HG03108 (cell line): Measurements from ENCODE around the gene RBPJ.

Experiments used
- ATAC-seq: cut with Tn5 transposase; IDR thresholded peaks from one replicate; pipeline ENCODE4 v1.9.1; 2021; ENCODE audit warnings: moderate library complexity; ENCODE audit not compliant: unreplicated experiment

Gene RBPJ

DNA sequence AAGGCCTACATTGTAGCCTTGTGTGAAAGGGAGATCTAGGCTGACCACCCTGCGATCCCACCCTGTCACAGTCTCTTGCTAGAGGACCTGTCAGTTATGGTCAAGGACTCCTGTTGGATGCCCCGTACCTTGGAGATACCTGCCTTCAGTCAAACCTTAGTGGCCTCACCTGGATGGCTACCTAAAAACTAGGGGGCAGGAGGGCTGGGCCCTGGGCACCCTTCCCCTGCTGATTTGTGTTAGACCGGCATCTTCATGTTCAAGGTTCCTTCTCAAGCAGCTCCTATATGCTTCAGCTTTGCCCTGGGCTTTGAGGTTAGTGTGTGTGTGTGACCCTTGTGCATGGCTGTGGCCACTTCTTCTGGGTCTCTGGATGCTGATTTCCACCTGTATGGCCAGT is 134.1 kb downstream of the RBPJ start:
- no peak for ATAC-seq

DNA sequence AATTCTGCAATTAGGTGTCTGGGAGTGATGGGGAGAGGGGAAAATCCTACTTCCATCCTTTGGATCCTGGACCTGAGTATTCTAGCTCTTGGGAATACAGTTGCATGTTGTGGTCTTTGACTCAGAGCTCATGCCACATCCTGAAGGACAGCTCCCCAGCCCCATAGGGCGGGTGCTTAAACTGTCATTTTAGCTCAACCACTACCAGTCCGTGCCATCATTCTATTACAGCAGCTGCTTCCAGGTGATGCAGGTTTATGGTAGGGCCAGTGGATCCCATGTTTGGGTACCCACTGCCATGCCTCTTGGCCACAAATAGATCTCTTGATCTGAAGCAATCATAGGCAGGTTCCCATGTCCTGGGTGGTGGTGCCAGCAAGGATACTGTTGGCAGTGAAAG is 134.8 kb downstream of the RBPJ start:
- ATAC-seq: no peak

DNA sequence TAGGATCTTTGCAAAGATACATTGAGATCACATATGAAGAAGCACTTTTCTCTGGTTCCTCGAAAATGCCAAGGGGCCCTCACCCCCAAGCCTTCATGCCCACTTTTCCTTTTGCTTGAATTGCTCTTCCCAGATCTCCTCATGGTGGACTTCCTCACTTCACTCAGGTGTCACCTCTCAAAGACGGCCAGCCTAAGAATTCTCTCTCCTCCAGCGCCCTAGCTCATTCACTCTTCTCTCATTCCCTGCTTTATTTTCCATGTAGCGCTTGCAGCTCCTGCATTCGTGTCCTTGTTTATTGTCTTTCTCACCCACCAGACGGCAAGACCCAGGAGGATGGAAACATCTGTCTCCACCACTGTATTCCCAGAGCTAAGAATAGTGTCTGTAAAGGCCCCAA is 136.6 kb downstream of the RBPJ start:
- no peak for ATAC-seq

DNA sequence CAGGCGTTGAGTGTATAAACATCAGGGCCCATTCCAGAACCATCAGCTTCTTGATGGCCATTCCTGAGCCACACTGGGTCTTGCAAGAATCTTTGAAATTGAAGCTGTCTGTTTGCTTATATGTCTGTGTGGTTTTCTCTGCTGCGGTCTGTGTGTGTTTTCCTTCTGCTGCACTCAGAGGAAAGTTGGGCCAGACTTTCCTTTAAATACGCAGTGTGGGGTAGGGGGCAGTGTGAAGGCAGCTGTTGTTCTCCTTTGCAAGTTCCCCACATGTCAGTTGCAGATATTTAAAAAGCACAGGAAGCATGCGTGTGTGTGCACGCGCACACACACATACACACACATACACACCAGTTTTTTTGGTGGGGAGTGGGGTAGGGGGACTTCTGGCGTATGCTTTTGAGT is 137.3 kb downstream of the RBPJ start:
- no peak for ATAC-seq

DNA sequence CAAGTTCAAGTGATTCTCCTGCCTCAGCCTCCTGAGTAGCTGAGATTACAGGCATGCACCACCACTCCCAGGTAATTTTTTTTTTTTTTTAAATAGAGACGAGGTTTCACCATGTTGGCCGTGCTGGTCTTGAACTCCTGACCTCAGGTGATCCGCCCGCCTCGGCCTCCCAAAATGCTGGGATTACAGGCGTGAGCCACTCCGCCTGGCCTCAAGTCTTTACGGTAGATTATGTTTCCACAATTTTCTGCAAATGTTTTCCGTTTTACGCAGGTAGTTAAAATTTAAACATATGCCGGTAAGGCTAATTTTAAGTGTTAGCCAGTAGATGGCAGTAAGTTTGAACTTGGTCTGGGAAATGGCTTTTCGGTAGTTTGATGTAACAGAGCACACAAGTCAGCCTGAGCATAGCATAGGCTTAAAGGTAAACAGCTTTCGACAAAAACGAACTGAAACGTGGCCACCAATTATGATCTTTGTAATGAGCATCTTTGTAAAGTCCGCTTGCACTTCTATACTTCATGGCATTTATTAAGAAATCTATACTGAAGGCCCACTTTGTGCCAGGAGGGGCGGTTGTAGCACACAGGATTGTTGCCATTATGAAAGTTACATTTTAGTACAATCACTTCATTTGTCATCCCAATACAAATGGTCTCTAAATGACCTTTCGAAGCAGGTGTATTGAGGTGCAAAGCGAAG is 138.4 kb downstream of the RBPJ start:
- ATAC-seq: no peak

DNA sequence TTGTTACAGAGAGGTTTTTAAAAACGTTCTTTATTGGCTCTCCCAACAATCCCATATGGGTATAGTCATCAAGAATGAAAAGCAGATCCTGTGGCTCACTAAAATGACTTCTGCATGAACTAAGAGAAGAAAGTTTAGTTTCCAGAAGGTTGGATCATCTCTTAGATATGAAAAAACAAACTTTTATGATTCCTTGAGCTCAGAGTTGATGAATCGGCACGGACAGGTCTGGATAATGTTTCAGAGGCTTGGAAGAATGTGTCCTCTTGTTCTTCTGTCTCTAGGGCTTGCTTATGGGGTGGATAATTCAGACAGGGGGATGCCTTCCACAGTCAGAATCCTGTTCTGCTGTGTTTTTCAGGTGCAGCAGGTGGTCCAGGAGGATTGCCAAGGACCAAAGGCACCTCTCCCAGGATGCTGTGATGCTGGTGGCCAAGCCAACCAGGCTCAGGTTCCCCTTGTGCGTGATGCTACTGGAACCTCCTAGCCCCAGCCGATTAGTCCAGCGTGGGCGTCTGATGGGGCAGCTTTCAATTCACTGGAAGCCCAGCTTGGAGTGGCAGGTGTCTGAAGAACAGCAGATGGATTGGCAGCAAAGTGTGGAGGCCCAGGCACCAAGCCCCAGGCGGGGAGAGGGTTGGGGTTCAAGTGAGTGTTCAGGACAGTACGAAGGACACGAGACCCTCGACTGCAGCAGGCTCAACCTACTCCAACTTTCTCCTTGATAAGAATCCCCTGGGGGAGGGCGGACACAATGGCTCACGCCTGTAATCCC is 139.1 kb downstream of the RBPJ start:
- ATAC-seq: no peak

DNA sequence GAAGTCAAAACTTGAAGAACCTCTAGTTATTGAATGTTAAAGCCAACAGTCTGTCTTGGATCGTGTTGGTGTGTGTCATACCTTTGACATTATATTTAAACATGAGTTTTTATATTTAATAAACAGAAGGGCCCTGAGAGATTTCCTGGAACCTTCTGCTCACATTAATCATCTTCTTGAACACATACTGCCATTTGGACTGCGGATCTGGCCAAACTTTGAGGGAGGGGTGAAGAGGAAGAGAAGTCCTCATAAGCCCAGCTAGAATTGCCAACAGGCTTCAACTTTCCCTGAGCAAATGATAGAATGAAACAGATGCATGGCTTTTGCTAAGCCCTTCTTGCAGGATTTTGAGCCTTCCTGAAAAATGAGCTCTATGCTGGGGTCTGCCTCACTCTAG is 142.1 kb downstream of the RBPJ start:
- no peak for ATAC-seq

DNA sequence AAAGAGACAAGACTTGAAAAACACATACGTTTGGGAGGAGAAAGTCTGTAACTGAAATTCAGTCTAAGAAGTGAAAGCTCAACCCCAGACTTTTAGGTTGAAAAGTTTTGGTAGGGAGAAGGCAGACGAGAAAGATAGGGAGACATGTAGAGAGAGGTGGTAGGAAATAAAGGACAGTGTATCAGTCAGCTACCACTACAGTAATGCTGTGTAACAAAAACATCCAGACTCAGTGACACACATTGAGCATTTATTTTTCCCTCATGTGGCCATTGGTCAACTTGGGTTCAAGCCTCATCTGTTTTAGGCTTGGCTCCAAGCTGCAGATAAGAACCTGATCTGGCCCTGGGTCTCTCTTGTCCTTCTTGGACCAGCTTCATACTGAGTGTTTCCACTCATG is 142.6 kb downstream of the RBPJ start:
- no peak for ATAC-seq

DNA sequence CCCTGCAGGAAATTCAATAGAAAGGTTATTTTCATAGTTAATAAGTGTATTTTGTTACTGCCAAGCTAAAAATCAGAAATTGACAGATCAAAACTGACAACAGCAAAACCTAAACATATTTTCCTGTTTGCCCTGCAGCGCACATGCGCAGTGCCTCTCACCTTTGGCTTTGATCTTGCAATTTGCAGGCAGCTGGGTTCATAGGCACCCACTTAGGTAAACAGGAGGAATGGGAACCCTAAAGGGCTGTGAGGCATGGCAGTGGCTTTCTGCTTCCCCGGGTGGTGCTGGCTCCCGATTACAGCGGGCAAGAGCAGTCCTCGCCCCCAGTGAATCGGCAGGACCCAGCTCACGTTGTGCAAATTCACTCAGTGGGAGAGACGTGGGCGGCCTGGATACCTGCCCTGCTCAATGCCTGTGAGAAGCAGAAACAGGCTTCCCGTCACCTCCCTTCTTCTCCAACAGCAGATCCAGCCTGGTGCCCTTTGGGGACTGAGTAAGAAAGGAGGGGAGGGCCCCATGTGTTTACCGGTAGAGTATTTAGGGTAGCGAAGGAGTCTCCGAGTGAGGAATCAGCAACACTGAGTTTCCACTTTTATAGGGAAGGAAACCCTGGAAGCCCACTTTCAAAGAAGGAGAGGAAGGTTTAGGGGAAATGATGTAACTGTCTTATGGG is 143.7 kb downstream of the RBPJ start:
- ATAC-seq: no peak

DNA sequence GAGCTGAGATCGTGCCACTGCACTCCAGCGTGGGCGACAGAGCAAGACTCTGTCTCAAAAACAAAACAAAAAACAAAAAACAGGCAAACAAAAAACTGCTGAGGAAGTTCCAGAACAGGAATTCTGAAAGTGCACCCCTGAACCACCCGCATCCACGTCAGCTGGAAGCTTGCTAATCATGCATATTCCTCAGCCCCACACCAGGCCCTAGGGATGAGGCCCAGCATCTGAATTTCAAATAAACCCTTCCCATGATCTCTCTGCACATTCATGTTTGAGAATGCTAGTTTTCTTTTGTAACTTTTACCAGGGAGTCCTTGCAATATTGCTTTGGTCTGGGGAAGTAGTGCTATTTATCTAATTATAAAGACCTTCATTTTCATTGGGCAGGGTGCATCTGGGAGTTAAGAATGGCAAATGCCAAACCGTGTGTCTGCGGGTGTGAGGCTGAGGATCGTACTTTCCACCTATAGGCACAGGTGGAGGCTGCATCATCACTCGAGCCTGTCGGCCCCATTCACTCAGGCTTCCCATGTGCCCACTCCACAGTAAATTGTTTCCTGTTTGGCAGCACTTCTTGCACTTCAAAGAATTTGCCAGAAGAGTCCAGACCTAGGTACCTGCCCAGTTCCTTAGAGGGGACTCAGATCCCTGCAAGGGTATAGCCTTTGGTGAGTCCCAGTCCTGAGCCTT is 145.9 kb downstream of the RBPJ start:
- no peak for ATAC-seq

DNA sequence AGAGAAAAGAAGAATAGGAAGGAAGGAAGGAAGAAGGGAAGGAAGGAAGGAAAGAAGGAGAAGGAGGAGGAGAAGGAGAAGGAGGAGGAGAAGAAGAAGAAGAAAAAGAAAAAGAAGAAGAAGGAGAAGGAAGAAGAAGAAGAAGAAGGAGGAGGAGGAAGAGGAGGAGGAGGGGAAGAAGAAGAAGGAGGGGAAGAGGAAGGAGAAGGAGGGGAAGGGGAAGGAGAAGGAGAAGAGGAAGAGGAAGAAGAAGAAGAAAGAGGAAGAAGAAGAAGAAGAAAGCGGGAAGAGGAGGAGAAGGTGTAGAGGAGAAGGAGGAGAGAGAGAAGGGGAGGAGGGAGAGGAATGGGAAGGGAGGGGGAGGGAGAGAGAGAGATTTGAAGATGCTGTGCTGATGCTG is 146.9 kb downstream of the RBPJ start:
- no peak for ATAC-seq

DNA sequence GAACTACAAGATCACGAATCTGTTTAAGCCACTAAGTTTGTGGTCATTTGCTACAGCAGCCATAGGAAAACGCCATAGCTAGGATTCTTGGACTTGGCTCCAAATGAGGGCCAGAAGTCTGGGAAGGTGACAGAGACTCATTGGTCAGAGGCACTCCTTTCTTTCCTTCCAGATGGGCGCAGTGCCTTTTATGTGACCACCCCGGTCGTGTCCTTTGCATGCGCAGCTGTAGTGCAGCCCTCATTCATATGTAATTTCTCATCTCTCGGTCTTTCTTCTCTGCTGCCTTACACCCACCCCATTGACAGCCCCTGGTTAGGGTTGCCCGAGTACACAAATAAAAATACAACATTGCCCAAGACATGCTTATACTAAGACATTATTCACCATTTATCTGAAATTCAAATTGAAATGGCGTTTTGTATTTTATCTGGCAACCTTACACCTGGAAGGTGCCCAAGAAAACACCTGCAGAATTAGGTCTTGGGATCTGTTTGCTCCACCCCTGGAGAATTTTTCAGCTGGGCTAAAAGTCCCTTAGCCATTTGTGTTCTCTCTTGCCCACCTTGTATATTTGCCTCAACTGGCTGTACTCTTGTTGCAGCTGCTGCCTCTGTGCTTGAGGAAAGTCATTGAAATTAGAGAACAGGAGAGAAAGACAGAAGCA is 147.6 kb downstream of the RBPJ start:
- ATAC-seq: no peak

DNA sequence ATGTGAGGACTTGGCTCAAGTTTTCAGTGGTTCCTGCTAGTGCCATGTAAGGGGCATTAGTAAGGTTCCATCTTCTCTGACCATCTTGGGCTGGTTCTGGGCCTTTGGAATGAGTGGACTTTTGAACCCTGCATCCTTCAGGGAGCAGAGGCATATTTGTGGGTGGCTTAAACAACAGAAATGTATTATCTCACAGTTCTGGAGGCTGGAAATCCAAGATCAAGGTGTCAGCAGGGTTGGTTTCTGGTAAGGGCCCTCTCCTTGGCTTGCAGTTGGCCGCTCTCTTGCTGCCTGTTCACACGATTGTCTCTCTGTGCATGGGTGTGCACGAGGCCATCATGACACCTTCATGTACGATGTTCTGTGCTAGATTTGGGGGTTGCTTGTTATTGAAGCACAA is 148.2 kb downstream of the RBPJ start:
- ATAC-seq: no peak

DNA sequence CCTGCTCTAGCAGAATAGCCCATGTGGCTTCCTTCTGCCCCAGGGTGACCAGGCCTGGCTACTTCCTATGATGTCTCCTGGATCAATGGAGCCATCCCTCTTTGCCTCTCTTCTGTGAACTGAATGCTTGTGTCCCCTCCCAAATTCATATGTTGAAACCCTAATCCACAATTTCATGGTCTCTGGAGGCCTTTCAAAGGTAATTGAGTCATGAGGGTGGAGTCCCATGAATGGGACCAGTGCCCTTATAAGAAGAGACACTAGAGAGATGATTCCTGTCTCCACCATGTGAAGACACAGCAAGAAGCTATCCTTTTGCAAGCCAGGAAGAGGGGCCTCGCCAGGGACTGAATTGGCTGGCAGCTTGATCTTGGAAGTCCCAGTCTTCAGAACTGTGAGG is 151.1 kb downstream of the RBPJ start:
- no peak for ATAC-seq

DNA sequence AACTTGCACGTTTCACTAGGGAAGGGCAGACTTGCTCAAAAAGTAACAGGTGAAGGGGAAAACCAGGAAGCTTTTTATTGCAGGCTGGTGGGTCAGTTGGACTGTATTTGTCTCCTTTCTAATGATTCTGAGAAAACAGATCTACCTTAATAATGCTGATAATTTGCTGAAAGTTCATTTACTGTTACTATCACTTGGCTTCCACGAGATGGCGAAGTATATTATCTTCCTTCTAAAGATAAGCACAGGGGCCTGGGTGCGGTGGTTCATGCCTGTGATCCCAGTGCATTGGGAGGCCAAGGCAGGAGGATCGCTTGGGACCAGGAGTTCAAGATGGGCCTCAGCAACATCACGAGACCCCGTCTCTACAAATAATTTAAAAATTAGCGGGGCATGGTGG is 153.1 kb downstream of the RBPJ start:
- ATAC-seq: no peak

DNA sequence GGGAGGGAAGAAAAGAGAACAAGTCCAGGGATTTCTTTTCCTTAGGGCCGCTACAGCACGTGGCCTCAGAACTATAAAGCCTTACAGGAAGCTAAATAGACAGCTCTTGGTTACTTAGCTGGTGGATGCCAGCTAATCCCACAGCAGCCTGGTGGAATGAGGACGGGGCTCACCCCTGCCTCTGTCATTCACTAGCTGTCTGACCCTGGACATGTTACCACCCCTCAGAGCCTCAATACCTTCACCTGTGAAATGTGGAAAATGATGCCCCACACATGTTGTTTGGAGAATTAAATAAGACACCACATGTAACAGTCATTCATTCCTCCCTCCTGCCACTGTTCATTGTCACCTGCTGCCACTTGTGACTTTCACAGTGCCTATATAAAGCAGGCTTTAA is 153.7 kb downstream of the RBPJ start:
- no peak for ATAC-seq

DNA sequence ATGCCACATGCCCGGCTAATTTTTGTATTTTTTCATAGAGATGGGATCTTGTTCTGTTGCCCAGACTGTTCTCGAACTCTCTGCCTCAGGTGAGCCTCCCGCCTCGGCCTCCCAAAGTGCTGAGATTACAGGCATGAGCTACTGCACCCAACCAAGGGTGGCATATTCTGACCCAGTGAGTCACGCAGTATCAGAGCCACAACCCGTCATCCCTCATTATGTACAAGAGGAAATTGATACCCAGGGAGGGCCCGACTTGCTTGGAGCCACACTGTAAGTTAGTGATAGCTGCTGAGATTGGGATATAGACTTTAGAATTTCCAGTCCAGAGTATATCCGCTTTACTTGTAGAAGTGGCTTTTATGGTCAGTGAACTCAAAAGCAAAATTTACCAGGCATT is 154.9 kb downstream of the RBPJ start:
- no peak for ATAC-seq

DNA sequence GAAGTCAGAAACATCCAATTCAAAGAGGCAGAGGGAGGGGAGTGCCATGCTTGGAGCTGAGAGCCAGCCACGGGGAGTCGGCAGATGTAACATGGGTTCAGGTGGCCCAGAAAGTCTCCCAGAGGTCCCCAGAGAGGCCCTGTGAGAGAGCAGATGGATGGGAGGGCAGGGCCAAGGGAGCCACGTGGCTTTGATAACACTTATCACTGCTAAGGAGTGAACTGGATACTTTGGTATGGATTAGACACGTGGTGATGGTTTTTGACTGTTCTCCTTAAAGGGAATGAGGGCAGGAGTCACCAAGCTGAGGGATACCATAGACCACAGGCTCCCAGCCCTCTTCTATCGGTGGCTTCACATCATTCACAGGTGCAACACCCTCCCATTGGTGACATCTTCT is 155.7 kb downstream of the RBPJ start:
- no peak for ATAC-seq

DNA sequence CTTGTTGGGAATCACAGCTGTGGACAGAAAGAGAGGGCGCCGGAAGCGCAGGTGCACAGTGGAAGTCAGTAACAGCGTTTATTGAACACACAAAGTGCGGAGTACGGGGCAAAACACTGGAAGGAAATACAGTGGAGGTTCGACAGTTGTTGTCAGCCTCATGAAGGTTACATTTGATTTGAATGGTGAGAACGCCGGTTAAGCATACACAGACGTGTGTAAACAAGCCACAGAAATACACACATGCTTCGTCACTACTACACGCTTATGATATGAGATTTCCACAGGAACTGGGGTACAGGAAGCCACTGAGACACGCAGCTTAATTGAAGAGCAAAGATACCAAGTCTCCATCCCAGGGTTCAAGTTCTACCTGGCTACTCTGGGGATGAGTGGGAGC is 157.5 kb downstream of the RBPJ start:
- ATAC-seq: no peak

DNA sequence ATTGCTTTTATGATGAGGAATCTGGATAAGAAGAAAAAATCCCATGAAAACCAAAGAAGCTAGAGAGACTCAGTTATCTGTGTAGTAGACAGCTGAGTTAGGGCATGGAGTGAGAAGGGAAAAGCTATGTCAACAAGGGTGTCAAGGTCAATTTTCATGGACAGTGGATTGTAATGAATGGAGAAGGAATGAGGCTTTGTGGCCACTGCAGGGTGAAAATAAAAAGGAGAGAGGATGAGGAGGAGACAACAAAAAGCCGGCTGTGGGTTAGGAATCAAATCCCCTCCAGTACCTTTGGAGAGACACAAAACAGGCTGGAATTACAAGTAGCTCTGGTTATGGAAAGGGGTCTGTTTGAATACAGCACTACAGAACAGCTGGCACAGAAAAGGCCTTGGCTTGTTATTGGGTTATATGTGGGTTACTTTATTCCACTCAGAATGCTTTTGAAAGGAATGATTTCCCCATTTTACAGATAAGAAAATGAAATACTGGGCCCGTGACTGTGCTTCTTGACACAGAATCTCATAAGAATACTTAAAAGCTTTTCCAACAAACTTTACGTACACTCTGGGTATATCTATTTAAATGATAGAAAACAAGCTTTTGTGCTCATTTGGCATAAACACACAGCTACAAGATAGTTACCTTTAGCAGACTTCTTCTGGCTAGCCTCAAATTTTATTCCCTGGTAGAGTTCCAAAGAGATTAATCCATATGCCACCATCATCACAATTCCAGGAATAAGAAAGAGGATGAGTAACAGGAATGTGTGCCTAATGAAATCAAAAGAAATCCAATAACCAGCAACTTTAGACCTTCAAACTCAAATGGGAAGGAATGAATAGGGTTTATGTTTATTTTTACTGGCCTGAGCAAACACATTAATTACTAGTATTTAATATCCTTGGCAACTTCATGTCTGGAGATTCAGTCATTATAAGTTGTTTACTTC is 162.0 kb downstream of the RBPJ start:
- no peak for ATAC-seq
